Brain pericyte (primary cell): ENCODE data around the gene PDP2.

Experiments
- DNase-seq: peaks from one replicate; pipeline ENCODE4 v3.0.0-alpha.2; 2012; ENCODE audit warnings: low read depth, low spot score

PDP2 gene

GRCh38 chr16:66903544-66904427 is 23.5 kb downstream of the PDP2 start:
- no peak for DNase-seq

GRCh38 chr16:66904428-66904845 is 24.1 kb downstream of the PDP2 start:
- DNase-seq = no peak

- DNase-seq = no peak
Measured at GRCh38 chr16:66904846-66905632, 24.7 kb downstream of the PDP2 start.

GRCh38 chr16:66905633-66906539 is 25.6 kb downstream of the PDP2 start:
- DNase-seq = no peak

- DNase-seq = no peak
Measured at GRCh38 chr16:66906916-66907836, 26.9 kb downstream of the PDP2 start.

GRCh38 chr16:66908116-66908515 is 27.8 kb downstream of the PDP2 start:
- DNase-seq = no peak

- DNase-seq = no peak
Measured at GRCh38 chr16:66908762-66909559, 28.6 kb downstream of the PDP2 start.

- no peak for DNase-seq
Measured at GRCh38 chr16:66910175-66910940, 30.0 kb downstream of the PDP2 start.

- no peak for DNase-seq
Measured at GRCh38 chr16:66911112-66911511, 30.8 kb downstream of the PDP2 start.

- DNase-seq = no peak
Measured at GRCh38 chr16:66911801-66912200, 31.5 kb downstream of the PDP2 start.

GRCh38 chr16:66913081-66913480 is 32.8 kb downstream of the PDP2 start:
- DNase-seq = no peak

GRCh38 chr16:66913711-66914110 is 33.4 kb downstream of the PDP2 start:
- DNase-seq = no peak

GRCh38 chr16:66914541-66914940 is 34.2 kb downstream of the PDP2 start:
- DNase-seq = no peak

GRCh38 chr16:66915041-66915440 is 34.7 kb downstream of the PDP2 start:
- DNase-seq = no peak

- DNase-seq = no peak
Measured at GRCh38 chr16:66916518-66916917, 36.2 kb downstream of the PDP2 start.

GRCh38 chr16:66917741-66918140 is 37.4 kb downstream of the PDP2 start:
- no peak for DNase-seq

GRCh38 chr16:66918355-66918754 is 38.0 kb downstream of the PDP2 start:
- DNase-seq = no peak

GRCh38 chr16:66918803-66919568 is 38.7 kb downstream of the PDP2 start, which contains the start of gene CDH16:
CDH16 (minus strand) TSS chr16:66918885; CDS start chr16:66918065, 820 bp downstream.
- no peak for DNase-seq
